Cardiac muscle cell (in vitro differentiated cells and primary cell): ENCODE data around the gene AUTS2. TPM values are rescaled to one million over a fixed set of nuclear protein-coding genes. Genes with fewer than 3 reads are reported as not detected.

ENCODE experiments used
- DNase-seq, 2 donors: peaks; one replicate each; pipeline versions ENCODE4 v3.0.0 to v3.0.0-alpha.2; 2010 to 2017; ENCODE audit warnings: low read depth in 1 of 2, low spot score in 1 of 2
- H3K27ac ChIP-seq: fragments of 200-600 bp; sonication (generic); 2 replicates; pipeline ENCODE4 v1.5.1; 2016
- H3K27me3 ChIP-seq: fragments of 200-600 bp; sonication (generic); 2 replicates; pipeline ENCODE4 v1.6.0; 2016; ENCODE audit warnings: control low read depth
- H3K36me3 ChIP-seq: fragments of 200-600 bp; sonication (generic); 2 replicates; pipeline ENCODE4 v1.5.1; 2016; ENCODE audit warnings: control low read depth
- H3K4me1 ChIP-seq: fragments of 200-600 bp; sonication (generic); 2 replicates; pipeline ENCODE4 v1.8.1; 2017; ENCODE audit warnings: low read depth, mild to moderate bottlenecking, mixed run types
- H3K4me3 ChIP-seq: fragments of 200-600 bp; sonication (generic); 2 replicates; pipeline ENCODE4 v1.5.1; 2016; ENCODE audit warnings: mild to moderate bottlenecking
- H3K9me3 ChIP-seq: fragments of 200-600 bp; sonication (generic); 2 replicates; pipeline ENCODE4 v1.5.1; 2017; ENCODE audit warnings: low read depth, mild to moderate bottlenecking, control low read depth
- polyA plus RNA-seq: library from polyadenylated mRNA; unstranded; fragments of >200 nt; fragmentation: Nextera tagmentation; extraction: Ambion mirVana; gene quantifications from 2 replicates; pipeline ENCODE4 v1.2.1, GENCODE V29; 2016
- total RNA-seq: library from RNA; depleted of rRNA; stranded (reverse); fragments of >200 nt; gene quantifications from 2 replicates; pipeline ENCODE4 v1.2.3, GENCODE V29; 2016
- TF ChIP-seq, protein P1 (sequence below): IDR thresholded peaks from 2 replicates; pipeline ENCODE4 v1.5.1; 2012; ENCODE audit warnings: low read depth, mild to moderate bottlenecking, low read length

The AUTS2 gene
- total and polyA plus RNA-seq, 2 experiments from 2014 or later, result 41.0 to 45.5 TPM

DNA sequence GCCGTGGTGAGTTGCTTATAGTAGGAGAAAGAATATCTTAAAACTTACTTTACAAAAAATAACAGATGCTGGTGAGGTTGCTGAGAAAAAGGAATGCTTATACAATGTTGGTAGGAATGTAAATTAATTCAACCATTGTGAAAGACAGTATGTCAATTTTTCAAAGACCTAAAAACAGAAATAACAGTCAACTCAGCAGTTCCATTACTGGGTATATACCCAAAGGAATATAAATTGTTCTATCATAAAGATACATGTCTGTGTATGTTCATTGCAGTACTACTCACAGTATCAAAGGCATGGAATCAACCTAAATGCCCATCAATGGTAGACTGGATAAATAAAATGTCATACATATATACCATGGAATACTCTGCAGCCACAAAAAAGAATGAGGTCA is 420.4 kb downstream of the AUTS2 start:
- no peak for DNase-seq
- peaks cover 57% of the 10 kb centered on the region for H3K4me1 ChIP-seq

DNA sequence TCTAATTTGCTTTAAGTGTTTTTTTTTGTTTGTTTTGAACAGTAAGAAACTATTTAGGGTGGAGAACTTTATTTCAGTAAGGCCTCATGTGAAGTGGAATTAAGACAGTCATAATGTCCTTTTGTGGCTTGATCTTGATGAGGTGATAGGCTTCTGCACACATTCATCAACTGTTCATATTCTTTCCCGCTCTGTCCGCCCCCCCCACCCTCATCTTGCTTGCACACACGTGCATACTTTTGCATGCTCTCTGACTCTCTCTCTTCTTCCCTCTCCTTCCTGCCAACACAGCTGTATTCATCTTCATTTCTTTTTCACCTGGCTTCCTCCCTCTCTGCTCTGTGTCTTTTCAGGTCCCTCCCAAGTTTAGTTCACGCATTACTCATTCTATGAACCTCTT is 429.6 kb downstream of the AUTS2 start:
- Histone ChIP-seq H3K36me3 (no peaks in the 10 kb centered on the region), H3K27me3 (no peaks in the 10 kb centered on the region), H3K4me3 (no peak overlapping the region), H3K27ac (no peak overlapping the region), H3K4me1 (peaks cover 48% of the 10 kb centered on the region), H3K9me3 (no peaks in the 10 kb centered on the region)
- TF ChIP-seq, protein P1, sequence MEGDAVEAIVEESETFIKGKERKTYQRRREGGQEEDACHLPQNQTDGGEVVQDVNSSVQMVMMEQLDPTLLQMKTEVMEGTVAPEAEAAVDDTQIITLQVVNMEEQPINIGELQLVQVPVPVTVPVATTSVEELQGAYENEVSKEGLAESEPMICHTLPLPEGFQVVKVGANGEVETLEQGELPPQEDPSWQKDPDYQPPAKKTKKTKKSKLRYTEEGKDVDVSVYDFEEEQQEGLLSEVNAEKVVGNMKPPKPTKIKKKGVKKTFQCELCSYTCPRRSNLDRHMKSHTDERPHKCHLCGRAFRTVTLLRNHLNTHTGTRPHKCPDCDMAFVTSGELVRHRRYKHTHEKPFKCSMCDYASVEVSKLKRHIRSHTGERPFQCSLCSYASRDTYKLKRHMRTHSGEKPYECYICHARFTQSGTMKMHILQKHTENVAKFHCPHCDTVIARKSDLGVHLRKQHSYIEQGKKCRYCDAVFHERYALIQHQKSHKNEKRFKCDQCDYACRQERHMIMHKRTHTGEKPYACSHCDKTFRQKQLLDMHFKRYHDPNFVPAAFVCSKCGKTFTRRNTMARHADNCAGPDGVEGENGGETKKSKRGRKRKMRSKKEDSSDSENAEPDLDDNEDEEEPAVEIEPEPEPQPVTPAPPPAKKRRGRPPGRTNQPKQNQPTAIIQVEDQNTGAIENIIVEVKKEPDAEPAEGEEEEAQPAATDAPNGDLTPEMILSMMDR, result no peak
- no peak for DNase-seq

More for the DNA sequence above, 420.4 kb downstream of the AUTS2 start:
- TF ChIP-seq, protein P1, result no peak
- Histone ChIP-seq H3K36me3 (no peaks in the 10 kb centered on the region), H3K4me3 (no peak overlapping the region), H3K27ac (no peak overlapping the region), H3K27me3 (no peaks in the 10 kb centered on the region), H3K9me3 (no peaks in the 10 kb centered on the region)

DNA sequence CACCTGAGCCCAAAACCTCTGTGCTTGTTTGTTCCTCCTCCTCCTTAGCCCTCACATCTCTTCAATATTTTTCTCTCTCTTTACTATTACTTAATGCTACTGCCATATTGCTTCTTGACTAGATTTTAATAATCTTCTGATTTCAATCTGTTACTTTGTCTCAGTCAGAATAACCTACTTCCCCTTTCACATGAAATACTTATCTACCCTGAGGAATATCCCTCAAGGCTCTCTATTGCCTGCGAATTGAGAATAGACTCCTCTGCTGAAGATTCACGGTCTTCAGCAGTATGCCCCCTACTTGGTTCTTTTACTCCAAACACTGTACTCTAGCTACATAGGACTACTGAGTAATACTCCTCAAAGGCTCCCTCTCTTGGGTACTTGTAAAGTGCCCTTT is 430.3 kb downstream of the AUTS2 start:
- Histone ChIP-seq H3K4me3 (no peak overlapping the region), H3K27ac (no peak overlapping the region), H3K4me1 (peaks cover 46% of the 10 kb centered on the region), H3K36me3 (no peaks in the 10 kb centered on the region), H3K9me3 (no peaks in the 10 kb centered on the region), H3K27me3 (no peaks in the 10 kb centered on the region)
- DNase-seq, result no peak
- TF ChIP-seq, protein P1, result no peak

DNA sequence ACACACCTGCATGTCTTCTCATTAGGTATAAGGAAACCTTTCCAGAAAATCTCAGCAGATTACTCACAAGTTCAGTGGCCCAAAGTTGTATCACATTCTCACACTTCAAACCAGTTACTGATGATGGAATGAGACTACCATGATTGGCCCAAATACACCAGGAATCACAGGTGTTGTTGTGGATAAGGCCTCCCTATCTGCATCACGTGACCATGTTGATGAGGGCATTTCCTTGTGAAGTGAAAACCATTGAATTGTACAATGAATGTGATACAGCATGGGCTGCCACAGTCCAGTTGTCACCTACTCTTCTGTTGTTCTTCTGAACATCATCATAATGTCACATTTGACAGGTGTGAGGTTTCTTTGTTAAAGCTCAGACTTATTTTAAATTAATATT is 431.7 kb downstream of the AUTS2 start:
- Histone ChIP-seq H3K9me3 (no peaks in the 10 kb centered on the region), H3K4me1 (peaks cover 39% of the 10 kb centered on the region), H3K36me3 (no peaks in the 10 kb centered on the region), H3K27ac (no peak overlapping the region), H3K27me3 (no peaks in the 10 kb centered on the region), H3K4me3 (no peak overlapping the region)
- TF ChIP-seq, protein P1, result no peak
- DNase-seq, result no peak

DNA sequence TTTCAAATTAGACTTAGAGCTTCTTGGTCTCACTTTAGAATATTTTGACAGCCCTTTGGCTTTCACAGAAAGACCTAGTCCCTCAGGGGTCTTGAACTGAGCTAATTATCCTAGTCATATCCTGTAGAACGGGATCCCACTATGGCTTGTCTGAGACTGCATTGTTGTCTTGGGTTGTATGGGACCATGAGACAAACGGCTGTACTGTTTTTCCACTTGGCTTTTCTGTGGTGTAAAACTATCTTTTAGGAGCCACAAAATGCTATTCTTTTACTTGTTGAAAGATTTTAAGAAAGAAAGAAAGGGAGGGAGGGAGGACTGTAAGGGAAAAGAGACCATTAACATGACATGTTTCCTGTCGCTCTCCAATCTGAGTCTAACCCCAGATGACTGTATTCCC is 432.5 kb downstream of the AUTS2 start:
- TF ChIP-seq, protein P1, result no peak
- no peak overlapping the region for H3K27ac ChIP-seq
- DNase-seq, result no peak
- H3K4me3 ChIP-seq, result no peak overlapping the region
- no peaks in the 10 kb centered on the region for H3K27me3 ChIP-seq
- no peaks in the 10 kb centered on the region for H3K36me3 ChIP-seq
- H3K9me3 ChIP-seq, result no peaks in the 10 kb centered on the region
- peaks cover 35% of the 10 kb centered on the region for H3K4me1 ChIP-seq

DNA sequence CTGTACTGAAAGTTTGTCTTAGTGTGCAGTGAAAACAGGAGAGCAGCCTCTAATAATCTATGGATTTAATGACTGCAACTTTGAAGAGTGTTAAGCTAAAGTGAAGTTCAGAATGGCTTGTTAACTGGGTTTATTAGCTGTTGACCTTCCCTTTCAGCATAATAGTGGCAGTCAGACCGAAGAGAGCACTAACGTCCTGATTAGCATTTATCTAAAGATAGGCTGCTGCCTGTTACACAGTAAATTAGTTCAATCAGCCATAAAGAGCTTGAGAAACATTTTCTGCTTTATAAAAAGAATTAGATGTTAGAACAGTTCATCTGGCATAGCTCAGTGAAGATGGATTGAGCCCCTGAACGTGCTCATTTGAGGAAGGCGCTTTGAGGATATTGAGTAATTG is 433.0 kb downstream of the AUTS2 start:
- Histone ChIP-seq H3K9me3 (no peaks in the 10 kb centered on the region), H3K27me3 (no peaks in the 10 kb centered on the region), H3K4me1 (peaks cover 33% of the 10 kb centered on the region), H3K36me3 (no peaks in the 10 kb centered on the region), H3K4me3 (no peak overlapping the region), H3K27ac (no peak overlapping the region)
- TF ChIP-seq, protein P1, result no peak
- no peak for DNase-seq
